ENCODE measurements around the gene TRAFD1. TPM values are rescaled to one million over a fixed set of nuclear protein-coding genes. Genes with fewer than 3 reads are reported as not detected.

TRAFD1 gene
- total and polyA plus RNA-seq, 9 of the 15 experiments (the other 6 are each of a cell fraction or from before 2014, with no cell fraction given), result 41.3 to 85.5 (median 54.5) TPM

DNA sequence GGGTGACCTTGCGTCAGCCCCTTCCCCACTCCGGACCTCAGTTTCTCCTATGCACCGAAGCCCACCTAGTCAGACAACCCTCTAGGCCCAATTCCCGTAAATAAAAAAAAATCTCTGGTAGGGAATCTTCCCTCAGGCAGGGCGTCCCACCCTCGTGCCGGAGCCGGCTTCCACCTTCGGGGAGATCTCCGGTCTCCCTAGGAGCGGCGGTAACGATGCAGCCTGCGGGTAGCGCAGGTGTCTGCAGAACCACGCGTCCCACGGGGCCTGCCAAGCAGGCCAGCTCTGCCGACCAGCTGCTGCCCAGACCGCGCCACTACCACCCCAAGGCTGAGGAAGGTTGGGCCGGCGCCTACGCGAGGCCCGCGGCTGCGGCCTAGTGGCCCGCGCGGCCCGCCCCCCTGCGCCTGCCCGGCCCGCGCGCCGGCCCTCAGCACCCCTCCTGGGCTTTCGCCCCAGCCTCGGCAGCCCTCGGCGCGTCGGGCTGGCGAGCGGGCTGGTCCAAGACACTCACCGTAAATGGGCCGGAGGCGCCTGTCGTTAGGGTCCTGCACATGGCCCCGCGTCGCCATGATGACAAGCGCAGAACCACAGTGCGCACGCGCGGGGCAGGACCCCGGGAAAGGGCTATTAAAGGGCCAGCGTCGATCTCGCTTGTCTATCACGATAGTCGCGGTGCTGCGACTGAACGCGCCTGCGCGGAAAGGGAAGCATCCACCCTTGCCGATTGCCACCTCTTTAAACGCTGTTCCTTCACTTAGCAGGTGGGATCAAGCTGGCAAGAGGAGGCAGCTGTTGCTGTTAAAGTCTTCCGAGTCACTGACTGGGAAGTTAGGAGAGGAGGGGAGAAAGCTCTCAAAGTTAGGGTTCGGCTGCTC is 16.9 kb upstream of the TRAFD1 start, which contains the start of gene NAA25 (continued):
- TF ChIP-seq NCOR1 (IDR thresholded peaks at IDR 0.05) (no peak), FUS (optimal IDR thresholded peaks at IDR 0.05; ENCODE audit: low read depth, low read length) (no peak), KDM2B (CRISPR knock-in tag; IDR thresholded peaks at IDR 0.05) (no peak), GATAD2A (IDR thresholded peaks at IDR 0.05) (no peak), SIX5 (IDR thresholded peaks at IDR 0.05; ENCODE audit: borderline replicate concordance in 1 of 2, insufficient read depth in 1 of 2, low read depth in 1 of 2, low read length in 2 of 2) (no peak), ZNF263 (CRISPR knock-in tag; IDR thresholded peaks at IDR 0.05; ENCODE audit: borderline replicate concordance) (no peak; the same call in 1 of the 2 replicates), CBX2 (IDR thresholded peaks at IDR 0.05; ENCODE audit: insufficient read depth, low read length, poor library complexity, severe bottlenecking) (no peak), TCF7L2 (IDR thresholded peaks at IDR 0.05; ENCODE audit: low read depth, low read length) (no peak), GABPB1 (CRISPR knock-in tag; IDR thresholded peaks at IDR 0.05) (peak; percentile 17; the same call in 1 of the 2 replicates), MYC (IDR thresholded peaks at IDR 0.05; ENCODE audit: low read depth, low read length) (peak; percentile 98), MYC (CRISPR knock-in tag; IDR thresholded peaks at IDR 0.05; ENCODE audit: borderline replicate concordance, low read depth) (no peak), ZNF695 (CRISPR knock-in tag; IDR thresholded peaks at IDR 0.05) (no peak), TAF15 (IDR thresholded peaks at IDR 0.05; ENCODE audit: low read depth, low read length) (no peak), SMARCE1 (IDR thresholded peaks at IDR 0.05) (no peak), RFX7 (CRISPR knock-in tag; IDR thresholded peaks at IDR 0.05) (no peak)
- TF ChIP-seq, protein P1, sequence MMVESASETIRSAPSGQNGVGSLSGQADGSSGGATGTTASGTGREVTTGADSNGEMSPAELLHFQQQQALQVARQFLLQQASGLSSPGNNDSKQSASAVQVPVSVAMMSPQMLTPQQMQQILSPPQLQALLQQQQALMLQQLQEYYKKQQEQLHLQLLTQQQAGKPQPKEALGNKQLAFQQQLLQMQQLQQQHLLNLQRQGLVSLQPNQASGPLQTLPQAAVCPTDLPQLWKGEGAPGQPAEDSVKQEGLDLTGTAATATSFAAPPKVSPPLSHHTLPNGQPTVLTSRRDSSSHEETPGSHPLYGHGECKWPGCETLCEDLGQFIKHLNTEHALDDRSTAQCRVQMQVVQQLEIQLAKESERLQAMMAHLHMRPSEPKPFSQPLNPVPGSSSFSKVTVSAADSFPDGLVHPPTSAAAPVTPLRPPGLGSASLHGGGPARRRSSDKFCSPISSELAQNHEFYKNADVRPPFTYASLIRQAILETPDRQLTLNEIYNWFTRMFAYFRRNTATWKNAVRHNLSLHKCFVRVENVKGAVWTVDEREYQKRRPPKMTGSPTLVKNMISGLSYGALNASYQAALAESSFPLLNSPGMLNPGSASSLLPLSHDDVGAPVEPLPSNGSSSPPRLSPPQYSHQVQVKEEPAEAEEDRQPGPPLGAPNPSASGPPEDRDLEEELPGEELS (CRISPR knock-in tag; IDR thresholded peaks at IDR 0.05; ENCODE audit: borderline replicate concordance), result peak; percentile 91; the same call in 1 of the 2 replicates
- TF ChIP-seq, protein P2, sequence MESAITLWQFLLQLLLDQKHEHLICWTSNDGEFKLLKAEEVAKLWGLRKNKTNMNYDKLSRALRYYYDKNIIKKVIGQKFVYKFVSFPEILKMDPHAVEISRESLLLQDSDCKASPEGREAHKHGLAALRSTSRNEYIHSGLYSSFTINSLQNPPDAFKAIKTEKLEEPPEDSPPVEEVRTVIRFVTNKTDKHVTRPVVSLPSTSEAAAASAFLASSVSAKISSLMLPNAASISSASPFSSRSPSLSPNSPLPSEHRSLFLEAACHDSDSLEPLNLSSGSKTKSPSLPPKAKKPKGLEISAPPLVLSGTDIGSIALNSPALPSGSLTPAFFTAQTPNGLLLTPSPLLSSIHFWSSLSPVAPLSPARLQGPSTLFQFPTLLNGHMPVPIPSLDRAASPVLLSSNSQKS (CRISPR knock-in tag; IDR thresholded peaks at IDR 0.05), result no peak
- TF ChIP-seq, protein P3, sequence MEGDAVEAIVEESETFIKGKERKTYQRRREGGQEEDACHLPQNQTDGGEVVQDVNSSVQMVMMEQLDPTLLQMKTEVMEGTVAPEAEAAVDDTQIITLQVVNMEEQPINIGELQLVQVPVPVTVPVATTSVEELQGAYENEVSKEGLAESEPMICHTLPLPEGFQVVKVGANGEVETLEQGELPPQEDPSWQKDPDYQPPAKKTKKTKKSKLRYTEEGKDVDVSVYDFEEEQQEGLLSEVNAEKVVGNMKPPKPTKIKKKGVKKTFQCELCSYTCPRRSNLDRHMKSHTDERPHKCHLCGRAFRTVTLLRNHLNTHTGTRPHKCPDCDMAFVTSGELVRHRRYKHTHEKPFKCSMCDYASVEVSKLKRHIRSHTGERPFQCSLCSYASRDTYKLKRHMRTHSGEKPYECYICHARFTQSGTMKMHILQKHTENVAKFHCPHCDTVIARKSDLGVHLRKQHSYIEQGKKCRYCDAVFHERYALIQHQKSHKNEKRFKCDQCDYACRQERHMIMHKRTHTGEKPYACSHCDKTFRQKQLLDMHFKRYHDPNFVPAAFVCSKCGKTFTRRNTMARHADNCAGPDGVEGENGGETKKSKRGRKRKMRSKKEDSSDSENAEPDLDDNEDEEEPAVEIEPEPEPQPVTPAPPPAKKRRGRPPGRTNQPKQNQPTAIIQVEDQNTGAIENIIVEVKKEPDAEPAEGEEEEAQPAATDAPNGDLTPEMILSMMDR (IDR thresholded peaks at IDR 0.05 in 2 of 3, conservative IDR thresholded peaks at IDR 0.05 in 1 of 3; ENCODE audit: insufficient read depth in 2 of 3, low read depth in 1 of 3, low read length in 3 of 3), result 0 out of 6 replicates have a peak, but pooled peaks of 1 of the 3 experiments have one; percentile 2
- TF ChIP-seq, protein P4, sequence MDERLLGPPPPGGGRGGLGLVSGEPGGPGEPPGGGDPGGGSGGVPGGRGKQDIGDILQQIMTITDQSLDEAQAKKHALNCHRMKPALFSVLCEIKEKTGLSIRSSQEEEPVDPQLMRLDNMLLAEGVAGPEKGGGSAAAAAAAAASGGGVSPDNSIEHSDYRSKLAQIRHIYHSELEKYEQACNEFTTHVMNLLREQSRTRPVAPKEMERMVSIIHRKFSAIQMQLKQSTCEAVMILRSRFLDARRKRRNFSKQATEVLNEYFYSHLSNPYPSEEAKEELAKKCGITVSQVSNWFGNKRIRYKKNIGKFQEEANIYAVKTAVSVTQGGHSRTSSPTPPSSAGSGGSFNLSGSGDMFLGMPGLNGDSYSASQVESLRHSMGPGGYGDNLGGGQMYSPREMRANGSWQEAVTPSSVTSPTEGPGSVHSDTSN (CRISPR knock-in tag; IDR thresholded peaks at IDR 0.05; ENCODE audit: low read depth), result no peak
- TF ChIP-seq, protein P4 (tag; conservative IDR thresholded peaks at IDR 0.05; ENCODE audit: low read depth), result no peak
